Adrenal gland (tissue), 5 donors: ENCODE measurements around the gene MAP7.

Source experiments
- CTCF ChIP-seq, 6 experiments: fragments of 450-650 bp in 4 of 6; fragments of 200-600 bp in 2 of 6; sonication (generic) in 1 of 6; IDR thresholded peaks; 1 replicate in 5 of 6; 2 replicates in 1 of 6; pipeline versions ENCODE4 v1.5.1 to v1.8.0; 2016 to 2021; ENCODE audit warnings: antibody characterized with exemption in 6 of 6, mild to moderate bottlenecking in 2 of 6, moderate library complexity in 1 of 6
- POLR2A ChIP-seq, 2 donors: fragments of 450-650 bp; IDR thresholded peaks; one replicate each; pipeline ENCODE4 v1.6.1; 2017; ENCODE audit warnings: antibody characterized with exemption in 2 of 2, mild to moderate bottlenecking in 2 of 2, moderate library complexity in 1 of 2
- donor health status: DM: no; HTN: no; CAD: no.

DNA sequence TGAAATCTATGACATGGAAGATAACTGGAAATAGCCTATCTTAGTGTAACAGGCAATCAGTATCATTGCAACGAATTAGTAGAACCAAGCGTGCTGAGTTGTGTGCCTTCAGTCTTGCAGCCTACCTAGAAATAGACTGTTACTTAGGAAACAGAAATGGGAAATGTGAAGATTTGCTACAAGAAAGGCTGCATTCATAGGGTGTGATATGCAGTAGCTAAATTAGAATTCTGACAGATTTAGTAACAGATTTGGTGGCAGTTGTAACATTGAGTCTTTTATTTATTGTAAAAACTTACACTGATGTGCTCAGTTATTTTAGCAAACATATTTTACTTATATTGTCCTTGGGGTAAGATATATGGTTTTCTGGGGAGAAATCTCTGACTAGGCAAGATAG lies 56.2 kb downstream of the MAP7 start:
- TF ChIP-seq CTCF (IDR thresholded peaks at IDR 0.05) (no peak), POLR2A (IDR thresholded peaks at IDR 0.05) (no peak)
